SK-N-SH treated with all-trans-retinoic acid at 6 μM for 48 hours (cell line): Measurements from ENCODE around the gene ZMYM2.

Experiments
- ATAC-seq: fragments of 200-7000 bp; cut with Tn5 transposase; 3 replicates; pipeline ENCODE4 v1.9.1; 2020; ENCODE audit warnings: mild to moderate bottlenecking, moderate library complexity
- ARNTL ChIP-seq: fragments of 450-650 bp; formaldehyde crosslinking; IDR thresholded peaks from 2 replicates; pipeline ENCODE4 v1.5.0; 2020; ENCODE audit warnings: low read depth, mild to moderate bottlenecking, moderate library complexity, borderline replicate concordance
- BACH2 ChIP-seq: fragments of 250-450 bp; sonication (Bioruptor Pico); IDR thresholded peaks from 2 replicates; pipeline ENCODE4 v1.9.0; 2021; ENCODE audit warnings: mild to moderate bottlenecking, borderline replicate concordance
- CSDC2 ChIP-seq: fragments of 250-450 bp; sonication (Bioruptor Pico); IDR thresholded peaks from 2 replicates; pipeline ENCODE4 v1.5.0; 2020; ENCODE audit warnings: mild to moderate bottlenecking, moderate library complexity
- ESRRG ChIP-seq: fragments of 250-450 bp; sonication (Bioruptor Pico); IDR thresholded peaks from 2 replicates; pipeline ENCODE4 v1.6.1; 2021; ENCODE audit warnings: mild to moderate bottlenecking
- GLIS3 ChIP-seq: fragments of 250-450 bp; sonication (Bioruptor Pico); IDR thresholded peaks from 2 replicates; pipeline ENCODE4 v1.5.0; 2020; ENCODE audit warnings: mild to moderate bottlenecking, moderate library complexity
- ISL1 ChIP-seq: fragments of 250-450 bp; sonication (Bioruptor Pico); IDR thresholded peaks from 2 replicates; pipeline ENCODE4 v2.1.2; 2022; ENCODE audit warnings: mild to moderate bottlenecking, moderate library complexity
- OSR1 ChIP-seq: fragments of 250-450 bp; sonication (Bioruptor Pico); IDR thresholded peaks from 2 replicates; pipeline ENCODE4 v1.8.0; 2022; ENCODE audit warnings: moderate library complexity, mild to moderate bottlenecking, inconsistent platforms
- PPARA ChIP-seq: fragments of 250-450 bp; sonication (Bioruptor Pico); IDR thresholded peaks from 2 replicates; pipeline ENCODE4 v1.5.0; 2020; ENCODE audit warnings: mild to moderate bottlenecking, borderline replicate concordance
- RARB ChIP-seq: fragments of 250-450 bp; sonication (Bioruptor Pico); IDR thresholded peaks from 2 replicates; pipeline ENCODE4 v1.8.0; 2021; ENCODE audit warnings: mild to moderate bottlenecking, moderate library complexity
- SNAI2 ChIP-seq: fragments of 250-450 bp; sonication (Bioruptor Pico); IDR thresholded peaks from 2 replicates; pipeline ENCODE4 v1.5.0; 2020; ENCODE audit warnings: mild to moderate bottlenecking, moderate library complexity
- TCF4 ChIP-seq: fragments of 250-450 bp; sonication (Bioruptor Pico); IDR thresholded peaks from 2 replicates; pipeline ENCODE4 v1.8.0; 2021; ENCODE audit warnings: mild to moderate bottlenecking, moderate library complexity, borderline replicate concordance
- TOX ChIP-seq: fragments of 250-450 bp; sonication (Bioruptor Pico); IDR thresholded peaks from 2 replicates; pipeline ENCODE4 v1.8.0; 2021; ENCODE audit warnings: mild to moderate bottlenecking, moderate library complexity, borderline replicate concordance
- ZC3H10 ChIP-seq: fragments of 250-450 bp; sonication (Bioruptor Pico); IDR thresholded peaks from 2 replicates; pipeline ENCODE4 v1.5.1; 2021; ENCODE audit warnings: mild to moderate bottlenecking, moderate library complexity
- ZFP3 ChIP-seq: fragments of 250-450 bp; sonication (Bioruptor Pico); IDR thresholded peaks from 2 replicates; pipeline ENCODE4 v1.5.0; 2020; ENCODE audit warnings: mild to moderate bottlenecking, moderate library complexity
- ZFP30 ChIP-seq: fragments of 450-650 bp; formaldehyde crosslinking; IDR thresholded peaks from 2 replicates; pipeline ENCODE4 v1.5.0; 2022; ENCODE audit warnings: mild to moderate bottlenecking, moderate library complexity
- ZNF565 ChIP-seq: fragments of 450-650 bp; formaldehyde crosslinking; conservative IDR thresholded peaks from 2 replicates; pipeline ENCODE4 v1.5.0; 2020; ENCODE audit warnings: low read depth, mild to moderate bottlenecking, moderate library complexity
- ZNF70 ChIP-seq: fragments of 450-650 bp; formaldehyde crosslinking; IDR thresholded peaks from 2 replicates; pipeline ENCODE4 v1.5.0; 2020; ENCODE audit warnings: mild to moderate bottlenecking, moderate library complexity
- TF ChIP-seq, protein P1 (sequence below): fragments of 250-450 bp; sonication (Bioruptor Pico); IDR thresholded peaks from 2 replicates; pipeline ENCODE4 v1.5.1; 2021; ENCODE audit warnings: mild to moderate bottlenecking, moderate library complexity
- TF ChIP-seq, protein P2 (sequence below): fragments of 250-450 bp; sonication (Bioruptor Pico); IDR thresholded peaks from 2 replicates; pipeline ENCODE4 v1.5.1; 2020; ENCODE audit warnings: low read depth, mild to moderate bottlenecking, moderate library complexity
- TF ChIP-seq, protein P3 (sequence below): fragments of 250-450 bp; sonication (Bioruptor Pico); IDR thresholded peaks from 2 replicates; pipeline ENCODE4 v1.8.0; 2021; ENCODE audit warnings: low read depth, mild to moderate bottlenecking, moderate library complexity, borderline replicate concordance
- TF ChIP-seq, protein P4 (sequence below): fragments of 250-450 bp; sonication (Bioruptor Pico); IDR thresholded peaks from 2 replicates; pipeline ENCODE4 v1.8.0; 2020; ENCODE audit warnings: mild to moderate bottlenecking, moderate library complexity, borderline replicate concordance
- TF ChIP-seq, protein P5 (sequence below): fragments of 250-450 bp; sonication (Bioruptor Pico); IDR thresholded peaks from 2 replicates; pipeline ENCODE4 v1.5.0; 2020; ENCODE audit warnings: mild to moderate bottlenecking, moderate library complexity

ZMYM2 gene

DNA sequence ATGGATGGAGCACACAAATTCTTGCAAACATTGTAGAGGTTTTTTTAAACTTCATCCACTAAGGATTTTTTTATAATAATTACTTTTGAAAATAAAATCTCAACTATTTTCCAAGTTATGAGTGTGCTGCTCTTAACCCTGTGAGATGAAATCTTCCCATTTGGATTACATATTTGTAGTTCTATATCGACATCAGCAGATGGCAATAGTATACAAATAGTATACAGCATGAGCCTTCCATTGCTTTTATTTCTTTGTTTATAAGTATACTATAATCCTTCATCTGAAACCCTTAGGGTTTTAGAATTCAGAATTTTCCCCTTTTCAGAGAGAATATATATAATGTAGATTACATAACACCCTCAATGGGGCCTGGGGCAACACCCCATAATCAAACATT is 131.8 kb downstream of the ZMYM2 start:
- peak; percentile 46; the same call in 2 of the 3 replicates for ATAC-seq
- no peak for TF ChIP-seq ZFP30 (CRISPR knock-in tag)
- TF ChIP-seq ARNTL = no peak
- no peak for TF ChIP-seq GLIS3 (CRISPR knock-in tag)
- TF ChIP-seq, protein P1, sequence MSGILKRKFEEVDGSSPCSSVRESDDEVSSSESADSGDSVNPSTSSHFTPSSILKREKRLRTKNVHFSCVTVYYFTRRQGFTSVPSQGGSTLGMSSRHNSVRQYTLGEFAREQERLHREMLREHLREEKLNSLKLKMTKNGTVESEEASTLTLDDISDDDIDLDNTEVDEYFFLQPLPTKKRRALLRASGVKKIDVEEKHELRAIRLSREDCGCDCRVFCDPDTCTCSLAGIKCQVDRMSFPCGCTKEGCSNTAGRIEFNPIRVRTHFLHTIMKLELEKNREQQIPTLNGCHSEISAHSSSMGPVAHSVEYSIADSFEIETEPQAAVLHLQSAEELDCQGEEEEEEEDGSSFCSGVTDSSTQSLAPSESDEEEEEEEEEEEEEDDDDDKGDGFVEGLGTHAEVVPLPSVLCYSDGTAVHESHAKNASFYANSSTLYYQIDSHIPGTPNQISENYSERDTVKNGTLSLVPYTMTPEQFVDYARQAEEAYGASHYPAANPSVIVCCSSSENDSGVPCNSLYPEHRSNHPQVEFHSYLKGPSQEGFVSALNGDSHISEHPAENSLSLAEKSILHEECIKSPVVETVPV (CRISPR knock-in tag) = no peak
- no peak for TF ChIP-seq SNAI2 (CRISPR knock-in tag)
- TF ChIP-seq ISL1 = no peak
- no peak for TF ChIP-seq TCF4 (CRISPR knock-in tag)
- no peak for TF ChIP-seq ESRRG (CRISPR knock-in tag)
- TF ChIP-seq ZC3H10 (CRISPR knock-in tag) = no peak
- TF ChIP-seq, protein P2, sequence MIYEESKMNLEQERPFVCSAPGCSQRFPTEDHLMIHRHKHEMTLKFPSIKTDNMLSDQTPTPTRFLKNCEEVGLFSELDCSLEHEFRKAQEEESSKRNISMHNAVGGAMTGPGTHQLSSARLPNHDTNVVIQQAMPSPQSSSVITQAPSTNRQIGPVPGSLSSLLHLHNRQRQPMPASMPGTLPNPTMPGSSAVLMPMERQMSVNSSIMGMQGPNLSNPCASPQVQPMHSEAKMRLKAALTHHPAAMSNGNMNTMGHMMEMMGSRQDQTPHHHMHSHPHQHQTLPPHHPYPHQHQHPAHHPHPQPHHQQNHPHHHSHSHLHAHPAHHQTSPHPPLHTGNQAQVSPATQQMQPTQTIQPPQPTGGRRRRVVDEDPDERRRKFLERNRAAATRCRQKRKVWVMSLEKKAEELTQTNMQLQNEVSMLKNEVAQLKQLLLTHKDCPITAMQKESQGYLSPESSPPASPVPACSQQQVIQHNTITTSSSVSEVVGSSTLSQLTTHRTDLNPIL = no peak

DNA sequence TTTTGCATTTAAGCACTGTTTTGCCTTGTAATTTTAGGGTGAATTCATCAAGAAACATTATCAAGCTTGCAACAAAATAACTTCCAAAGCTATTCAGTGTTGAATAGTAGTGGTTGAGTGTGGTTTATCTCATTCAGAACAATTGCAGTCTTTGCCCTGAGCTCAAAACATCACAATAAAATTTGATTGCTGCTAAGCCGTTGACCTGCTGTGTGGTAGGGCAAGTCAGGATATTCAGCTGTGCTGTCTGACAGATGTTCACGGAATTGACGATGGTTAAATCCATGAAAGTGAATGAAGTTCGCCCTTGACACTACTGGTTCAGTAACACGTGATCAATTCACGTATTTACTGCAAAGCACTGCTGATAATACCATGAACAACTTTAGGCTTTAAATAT is 135.4 kb downstream of the ZMYM2 start:
- no peak for ATAC-seq
- TF ChIP-seq, protein P2 = no peak
- TF ChIP-seq ZFP3 (CRISPR knock-in tag) (no peak), CSDC2 (CRISPR knock-in tag) (no peak), TCF4 (CRISPR knock-in tag) (no peak), ZNF565 (CRISPR knock-in tag) (no peak), OSR1 (CRISPR knock-in tag) (no peak), TOX (no peak), PPARA (CRISPR knock-in tag) (no peak), ARNTL (no peak), RARB (no peak), BACH2 (CRISPR knock-in tag) (no peak)
- TF ChIP-seq, protein P3, sequence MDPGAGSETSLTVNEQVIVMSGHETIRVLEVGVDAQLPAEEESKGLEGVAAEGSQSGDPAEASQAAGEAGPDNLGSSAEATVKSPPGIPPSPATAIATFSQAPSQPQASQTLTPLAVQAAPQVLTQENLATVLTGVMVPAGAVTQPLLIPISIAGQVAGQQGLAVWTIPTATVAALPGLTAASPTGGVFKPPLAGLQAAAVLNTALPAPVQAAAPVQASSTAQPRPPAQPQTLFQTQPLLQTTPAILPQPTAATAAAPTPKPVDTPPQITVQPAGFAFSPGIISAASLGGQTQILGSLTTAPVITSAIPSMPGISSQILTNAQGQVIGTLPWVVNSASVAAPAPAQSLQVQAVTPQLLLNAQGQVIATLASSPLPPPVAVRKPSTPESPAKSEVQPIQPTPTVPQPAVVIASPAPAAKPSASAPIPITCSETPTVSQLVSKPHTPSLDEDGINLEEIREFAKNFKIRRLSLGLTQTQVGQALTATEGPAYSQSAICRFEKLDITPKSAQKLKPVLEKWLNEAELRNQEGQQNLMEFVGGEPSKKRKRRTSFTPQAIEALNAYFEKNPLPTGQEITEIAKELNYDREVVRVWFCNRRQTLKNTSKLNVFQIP (CRISPR knock-in tag) = no peak
- TF ChIP-seq, protein P4, sequence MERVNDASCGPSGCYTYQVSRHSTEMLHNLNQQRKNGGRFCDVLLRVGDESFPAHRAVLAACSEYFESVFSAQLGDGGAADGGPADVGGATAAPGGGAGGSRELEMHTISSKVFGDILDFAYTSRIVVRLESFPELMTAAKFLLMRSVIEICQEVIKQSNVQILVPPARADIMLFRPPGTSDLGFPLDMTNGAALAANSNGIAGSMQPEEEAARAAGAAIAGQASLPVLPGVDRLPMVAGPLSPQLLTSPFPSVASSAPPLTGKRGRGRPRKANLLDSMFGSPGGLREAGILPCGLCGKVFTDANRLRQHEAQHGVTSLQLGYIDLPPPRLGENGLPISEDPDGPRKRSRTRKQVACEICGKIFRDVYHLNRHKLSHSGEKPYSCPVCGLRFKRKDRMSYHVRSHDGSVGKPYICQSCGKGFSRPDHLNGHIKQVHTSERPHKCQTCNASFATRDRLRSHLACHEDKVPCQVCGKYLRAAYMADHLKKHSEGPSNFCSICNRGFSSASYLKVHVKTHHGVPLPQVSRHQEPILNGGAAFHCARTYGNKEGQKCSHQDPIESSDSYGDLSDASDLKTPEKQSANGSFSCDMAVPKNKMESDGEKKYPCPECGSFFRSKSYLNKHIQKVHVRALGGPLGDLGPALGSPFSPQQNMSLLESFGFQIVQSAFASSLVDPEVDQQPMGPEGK (CRISPR knock-in tag) = no peak
- TF ChIP-seq, protein P1 (CRISPR knock-in tag) = no peak

DNA sequence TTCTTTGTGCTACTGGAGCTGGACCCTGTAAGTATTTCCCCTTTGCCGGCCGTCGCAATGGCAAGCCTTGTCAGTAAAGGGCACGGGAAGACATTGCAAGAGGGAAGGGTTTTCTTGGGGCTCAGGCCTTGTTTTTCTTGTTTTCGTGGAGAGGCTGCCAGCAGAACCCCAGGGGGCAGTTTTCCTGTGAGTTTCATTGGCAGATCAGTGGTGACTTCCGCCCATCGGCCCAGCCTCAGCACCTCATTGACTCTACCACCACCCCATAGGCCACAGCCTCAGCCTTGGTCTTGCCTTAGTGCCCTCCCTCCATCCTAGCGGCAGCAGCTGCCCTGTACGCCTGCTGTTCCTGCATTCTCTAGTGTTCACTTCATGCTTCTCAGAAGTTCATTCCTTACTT is 140.8 kb downstream of the ZMYM2 start:
- ATAC-seq = no peak
- TF ChIP-seq, protein P5, sequence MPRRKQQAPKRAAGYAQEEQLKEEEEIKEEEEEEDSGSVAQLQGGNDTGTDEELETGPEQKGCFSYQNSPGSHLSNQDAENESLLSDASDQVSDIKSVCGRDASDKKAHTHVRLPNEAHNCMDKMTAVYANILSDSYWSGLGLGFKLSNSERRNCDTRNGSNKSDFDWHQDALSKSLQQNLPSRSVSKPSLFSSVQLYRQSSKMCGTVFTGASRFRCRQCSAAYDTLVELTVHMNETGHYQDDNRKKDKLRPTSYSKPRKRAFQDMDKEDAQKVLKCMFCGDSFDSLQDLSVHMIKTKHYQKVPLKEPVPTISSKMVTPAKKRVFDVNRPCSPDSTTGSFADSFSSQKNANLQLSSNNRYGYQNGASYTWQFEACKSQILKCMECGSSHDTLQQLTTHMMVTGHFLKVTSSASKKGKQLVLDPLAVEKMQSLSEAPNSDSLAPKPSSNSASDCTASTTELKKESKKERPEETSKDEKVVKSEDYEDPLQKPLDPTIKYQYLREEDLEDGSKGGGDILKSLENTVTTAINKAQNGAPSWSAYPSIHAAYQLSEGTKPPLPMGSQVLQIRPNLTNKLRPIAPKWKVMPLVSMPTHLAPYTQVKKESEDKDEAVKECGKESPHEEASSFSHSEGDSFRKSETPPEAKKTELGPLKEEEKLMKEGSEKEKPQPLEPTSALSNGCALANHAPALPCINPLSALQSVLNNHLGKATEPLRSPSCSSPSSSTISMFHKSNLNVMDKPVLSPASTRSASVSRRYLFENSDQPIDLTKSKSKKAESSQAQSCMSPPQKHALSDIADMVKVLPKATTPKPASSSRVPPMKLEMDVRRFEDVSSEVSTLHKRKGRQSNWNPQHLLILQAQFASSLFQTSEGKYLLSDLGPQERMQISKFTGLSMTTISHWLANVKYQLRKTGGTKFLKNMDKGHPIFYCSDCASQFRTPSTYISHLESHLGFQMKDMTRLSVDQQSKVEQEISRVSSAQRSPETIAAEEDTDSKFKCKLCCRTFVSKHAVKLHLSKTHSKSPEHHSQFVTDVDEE (CRISPR knock-in tag) = no peak
- no peak for TF ChIP-seq ZNF565 (CRISPR knock-in tag)
- no peak for TF ChIP-seq PPARA (CRISPR knock-in tag)
- TF ChIP-seq ZC3H10 (CRISPR knock-in tag) = no peak
- no peak for TF ChIP-seq ZNF70 (CRISPR knock-in tag)
- TF ChIP-seq OSR1 (CRISPR knock-in tag) = no peak
- no peak for TF ChIP-seq ESRRG (CRISPR knock-in tag)
- TF ChIP-seq, protein P3 (CRISPR knock-in tag) = no peak
- no peak for TF ChIP-seq TCF4 (CRISPR knock-in tag)
- TF ChIP-seq, protein P2 = no peak
